Middle frontal gyrus (tissue), 1 donor: ENCODE data around the gene B4GALT7.
"Not testable (repeated sequence)": the region's sequence is repeated elsewhere in the genome, so short reads cannot be mapped to it uniquely, and the experiment has no call there.

Experiments
- DNase-seq: peaks from one replicate; pipeline ENCODE4 v3.0.0-alpha.2; 2015; ENCODE audit warnings: low spot score; ENCODE audit errors: extremely low spot score

The B4GALT7 gene

GRCh38 chr5:177599731-177600507, at the start of gene B4GALT7:
B4GALT7 (plus strand) TSS chr5:177600132; CDS start chr5:177600211, 79 bp downstream.
- peak; percentile 36 for DNase-seq

GRCh38 chr5:177552839-177553455, 47.0 kb upstream of the B4GALT7 start:
- no peak for DNase-seq

- DNase-seq = no peak
Measured at GRCh38 chr5:177553671-177554429, 46.1 kb upstream of the B4GALT7 start.

GRCh38 chr5:177554474-177555111, 45.3 kb upstream of the B4GALT7 start, which contains the start of gene FAM193B:
FAM193B (minus strand) TSS chr5:177554563; CDS start chr5:177554458, 105 bp downstream.
- peak; percentile 82 for DNase-seq

GRCh38 chr5:177555228-177555627, 44.7 kb upstream of the B4GALT7 start:
- no peak for DNase-seq

- DNase-seq = no peak
Measured at GRCh38 chr5:177555665-177556064, 44.3 kb upstream of the B4GALT7 start.

GRCh38 chr5:177557041-177557647, 42.8 kb upstream of the B4GALT7 start:
- no peak for DNase-seq

GRCh38 chr5:177557796-177558195, 42.1 kb upstream of the B4GALT7 start:
- no peak for DNase-seq

GRCh38 chr5:177559446-177559941, 40.4 kb upstream of the B4GALT7 start:
- not testable (repeated sequence) for DNase-seq

- DNase-seq = no peak
Measured at GRCh38 chr5:177565046-177565445, 34.9 kb upstream of the B4GALT7 start.

GRCh38 chr5:177568326-177568725, 31.6 kb upstream of the B4GALT7 start:
- DNase-seq = no peak

- DNase-seq = no peak
Measured at GRCh38 chr5:177569894-177570293, 30.0 kb upstream of the B4GALT7 start.

- no peak for DNase-seq
Measured at GRCh38 chr5:177575488-177575887, 24.4 kb upstream of the B4GALT7 start.

GRCh38 chr5:177576169-177576568, 23.8 kb upstream of the B4GALT7 start:
- DNase-seq = no peak

GRCh38 chr5:177578316-177578715, 21.6 kb upstream of the B4GALT7 start:
- DNase-seq = no peak

GRCh38 chr5:177588413-177588909, 11.5 kb upstream of the B4GALT7 start:
- no peak for DNase-seq

GRCh38 chr5:177590406-177590805, 9.5 kb upstream of the B4GALT7 start:
- no peak for DNase-seq

- DNase-seq = no peak
Measured at GRCh38 chr5:177591690-177592009, 8.3 kb upstream of the B4GALT7 start.

GRCh38 chr5:177592010-177592834, 7.7 kb upstream of the B4GALT7 start, which contains the start of gene TMED9:
TMED9 (plus strand) TSS chr5:177592203; CDS start chr5:177592215, 12 bp downstream.
- peak; percentile 76 for DNase-seq

GRCh38 chr5:177592905-177593304, 7.0 kb upstream of the B4GALT7 start:
- DNase-seq = no peak
